ENCODE measurements around the gene PTGER1.
A peak's percentile ranks its signal among the peaks of the same experiment; 100 is the strongest.
"Not testable (repeated sequence)": the region's sequence is repeated elsewhere in the genome, so short reads cannot be mapped to it uniquely, and the experiment has no call there.

The PTGER1 gene

DNA sequence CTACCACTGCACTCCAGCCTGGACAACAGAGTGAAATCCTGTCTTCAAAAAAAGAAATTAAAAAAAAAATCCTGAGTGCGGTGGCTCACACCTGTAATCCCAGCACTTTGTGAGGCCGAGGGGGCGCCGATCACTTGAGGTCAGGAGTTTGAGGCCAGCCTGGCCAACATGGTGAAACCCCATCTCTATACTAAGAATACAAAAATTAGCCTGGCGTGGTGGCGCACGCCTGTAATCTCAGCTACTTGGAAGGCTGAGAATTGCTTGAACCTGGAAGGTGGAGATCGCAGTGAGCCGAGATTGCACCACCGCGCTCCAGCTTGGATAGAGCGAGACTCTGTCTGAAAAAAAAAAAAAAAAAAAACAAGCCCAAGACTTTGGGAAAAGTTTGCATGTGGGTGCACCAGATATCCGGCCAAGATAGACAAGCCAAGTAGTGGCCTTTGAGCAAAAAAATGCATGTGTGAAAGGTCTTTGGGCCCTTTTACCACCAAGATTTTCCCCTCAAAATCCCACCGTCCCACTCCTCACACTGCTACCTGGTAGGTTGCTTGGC lies 37.3 kb upstream of the PTGER1 start:
- Histone ChIP-seq H3K4me1 (peaks cover 0 to 35% (median 26%) of the 10 kb centered on the region in 4 donors), H3K9me3 (no peaks in the 10 kb centered on the region), H3K4me3 (no peak overlapping the region), H3K27ac (no peak overlapping the region), H3K36me3 (peaks cover 25 to 43% (median 38%) of the 10 kb centered on the region in 3 donors), H3K27me3 (no peaks in the 10 kb centered on the region)
- no peak for DNase-seq
- intact Hi-C loops (cut with DNase I; ENCODE audit: low total_unique reads) = no loop called here
- TF ChIP-seq, protein P1, sequence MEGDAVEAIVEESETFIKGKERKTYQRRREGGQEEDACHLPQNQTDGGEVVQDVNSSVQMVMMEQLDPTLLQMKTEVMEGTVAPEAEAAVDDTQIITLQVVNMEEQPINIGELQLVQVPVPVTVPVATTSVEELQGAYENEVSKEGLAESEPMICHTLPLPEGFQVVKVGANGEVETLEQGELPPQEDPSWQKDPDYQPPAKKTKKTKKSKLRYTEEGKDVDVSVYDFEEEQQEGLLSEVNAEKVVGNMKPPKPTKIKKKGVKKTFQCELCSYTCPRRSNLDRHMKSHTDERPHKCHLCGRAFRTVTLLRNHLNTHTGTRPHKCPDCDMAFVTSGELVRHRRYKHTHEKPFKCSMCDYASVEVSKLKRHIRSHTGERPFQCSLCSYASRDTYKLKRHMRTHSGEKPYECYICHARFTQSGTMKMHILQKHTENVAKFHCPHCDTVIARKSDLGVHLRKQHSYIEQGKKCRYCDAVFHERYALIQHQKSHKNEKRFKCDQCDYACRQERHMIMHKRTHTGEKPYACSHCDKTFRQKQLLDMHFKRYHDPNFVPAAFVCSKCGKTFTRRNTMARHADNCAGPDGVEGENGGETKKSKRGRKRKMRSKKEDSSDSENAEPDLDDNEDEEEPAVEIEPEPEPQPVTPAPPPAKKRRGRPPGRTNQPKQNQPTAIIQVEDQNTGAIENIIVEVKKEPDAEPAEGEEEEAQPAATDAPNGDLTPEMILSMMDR (IDR thresholded peaks at IDR 0.05) = no peak

DNA sequence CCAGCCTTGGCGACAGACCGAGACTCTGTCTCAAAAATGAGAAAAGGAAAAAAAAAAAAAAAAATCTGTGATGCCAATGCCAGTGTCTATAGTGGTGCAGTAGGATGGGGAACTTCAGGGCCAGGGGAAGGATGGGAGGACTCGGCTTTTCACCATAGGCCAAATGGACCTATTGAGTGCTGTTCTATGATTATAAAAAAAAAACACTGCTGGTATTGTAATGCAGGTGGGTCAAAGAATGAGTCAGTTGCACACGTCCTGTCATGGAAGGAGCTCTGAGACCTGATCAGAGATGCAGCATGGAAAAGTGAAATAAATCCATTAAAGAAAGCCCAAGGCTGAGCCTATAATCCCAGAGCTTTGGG lies 36.1 kb upstream of the PTGER1 start:
- TF ChIP-seq, protein P1 (IDR thresholded peaks at IDR 0.05) = no peak
- peaks cover 22 to 34% (median 32%) of the 10 kb centered on the region in 3 donors for H3K36me3 ChIP-seq
- H3K27ac ChIP-seq = peak overlapping the region in 1 of 2 donors; percentile 12
- DNase-seq = no peak
- intact Hi-C loops (cut with DNase I; ENCODE audit: low total_unique reads) = no loop called here
- no peaks in the 10 kb centered on the region for H3K9me3 ChIP-seq
- no peak overlapping the region for H3K4me3 ChIP-seq
- peaks cover 0 to 26% (median 17%) of the 10 kb centered on the region in 4 donors for H3K4me1 ChIP-seq
- H3K27me3 ChIP-seq = no peaks in the 10 kb centered on the region

DNA sequence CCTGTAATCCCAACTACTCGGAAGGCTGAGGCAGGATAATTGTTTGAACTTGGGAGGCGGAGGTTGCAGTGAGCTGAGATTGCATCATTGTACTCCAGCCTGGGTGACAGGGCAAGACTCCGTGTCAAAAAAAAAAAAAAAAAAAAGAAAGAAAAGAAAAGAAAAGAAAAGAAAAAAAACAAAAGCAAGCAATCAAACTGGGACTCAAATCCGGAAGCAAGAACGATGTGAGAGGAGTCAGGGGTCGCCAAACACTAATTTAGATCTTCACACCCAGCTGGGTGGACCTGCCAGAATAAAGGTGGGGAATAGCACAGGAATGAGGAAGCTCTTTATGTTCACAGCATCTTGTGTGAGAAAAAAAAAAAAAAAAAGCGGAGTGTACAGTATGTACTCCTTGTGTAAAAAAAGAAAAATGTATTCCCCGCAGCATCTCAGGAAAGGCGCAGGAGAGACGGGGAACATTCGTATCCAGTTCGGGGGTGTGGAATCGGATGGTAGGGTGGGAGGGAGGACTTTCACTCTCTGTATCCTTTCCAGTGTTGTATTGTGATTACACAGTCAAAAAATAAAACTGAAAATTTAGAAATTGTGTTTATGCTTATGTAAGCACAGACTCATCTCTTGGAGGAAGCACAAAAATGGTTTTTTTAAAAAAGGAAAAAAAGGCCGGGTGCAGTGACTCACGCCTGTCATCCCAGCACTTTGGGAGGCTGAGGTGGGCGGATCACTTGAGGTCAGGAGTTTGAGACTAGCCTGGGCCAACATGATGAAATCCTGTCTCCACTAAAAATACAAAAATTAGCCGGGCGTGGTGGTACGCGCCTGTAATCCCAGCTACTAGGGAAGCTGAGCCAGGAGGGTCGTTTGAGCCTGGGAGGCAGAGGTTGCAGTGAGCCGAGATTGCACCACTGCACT lies 35.4 kb upstream of the PTGER1 start:
- peaks cover 0 to 19% (median 11%) of the 10 kb centered on the region in 4 donors for H3K4me1 ChIP-seq
- peak; percentile 70 to 82 for DNase-seq
- no peaks in the 10 kb centered on the region for H3K9me3 ChIP-seq
- peaks cover 15 to 27% (median 25%) of the 10 kb centered on the region in 3 donors for H3K36me3 ChIP-seq
- H3K27me3 ChIP-seq = no peaks in the 10 kb centered on the region
- TF ChIP-seq, protein P1 (IDR thresholded peaks at IDR 0.05) = no peak
- intact Hi-C loops (cut with DNase I; ENCODE audit: low total_unique reads) = no loop called here
- H3K27ac ChIP-seq = no peak overlapping the region
- no peak overlapping the region for H3K4me3 ChIP-seq

DNA sequence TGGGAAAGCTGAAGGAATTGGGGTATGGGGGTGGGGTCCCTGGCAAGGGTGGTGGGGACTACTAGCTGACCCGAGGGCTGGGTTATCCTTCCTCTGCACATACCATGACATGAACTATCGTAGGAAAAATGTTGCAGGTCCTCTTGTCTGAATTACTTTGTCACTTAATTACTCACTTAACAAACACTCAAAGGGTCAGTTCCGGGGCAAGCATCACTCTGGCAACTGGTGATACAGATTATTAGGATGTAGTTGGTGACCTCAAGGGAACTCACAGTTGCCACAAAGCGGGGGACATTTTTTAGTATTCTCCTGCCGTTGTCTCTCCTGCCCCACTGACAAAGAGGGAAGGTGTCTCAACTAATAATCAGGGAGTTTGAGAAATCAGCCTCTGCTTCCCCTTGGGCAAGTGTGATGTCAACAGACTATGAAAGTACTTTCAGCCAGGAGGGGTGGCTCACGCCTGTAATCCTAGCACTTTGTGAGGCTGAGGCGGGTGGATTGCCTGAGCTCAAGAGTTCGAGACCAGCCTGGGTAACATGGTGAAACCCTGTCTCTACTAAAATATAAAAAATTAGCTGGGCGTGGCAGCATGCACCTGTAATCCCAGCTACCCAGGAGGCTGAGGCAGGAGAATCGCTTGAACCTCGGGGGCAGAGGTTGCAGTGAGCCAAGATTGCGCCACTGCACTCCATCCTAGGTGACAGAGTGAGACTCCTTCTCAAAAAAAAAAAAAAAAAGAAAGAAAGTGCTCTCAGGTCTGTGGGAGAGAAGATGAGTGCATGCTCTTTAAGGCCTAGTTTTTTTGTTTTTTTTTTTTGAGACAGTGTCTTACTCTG lies 32.8 kb upstream of the PTGER1 start:
- Histone ChIP-seq H3K36me3 (peaks cover 0 to 2% (median 0%) of the 10 kb centered on the region in 3 donors), H3K27me3 (no peaks in the 10 kb centered on the region), H3K9me3 (no peaks in the 10 kb centered on the region), H3K4me3 (no peak overlapping the region), H3K27ac (no peak overlapping the region), H3K4me1 (peaks cover 0 to 6% (median 0%) of the 10 kb centered on the region in 4 donors)
- TF ChIP-seq, protein P1 (IDR thresholded peaks at IDR 0.05) = no peak
- DNase-seq = no peak
- intact Hi-C loops (cut with DNase I; ENCODE audit: low total_unique reads) = no loop called here

DNA sequence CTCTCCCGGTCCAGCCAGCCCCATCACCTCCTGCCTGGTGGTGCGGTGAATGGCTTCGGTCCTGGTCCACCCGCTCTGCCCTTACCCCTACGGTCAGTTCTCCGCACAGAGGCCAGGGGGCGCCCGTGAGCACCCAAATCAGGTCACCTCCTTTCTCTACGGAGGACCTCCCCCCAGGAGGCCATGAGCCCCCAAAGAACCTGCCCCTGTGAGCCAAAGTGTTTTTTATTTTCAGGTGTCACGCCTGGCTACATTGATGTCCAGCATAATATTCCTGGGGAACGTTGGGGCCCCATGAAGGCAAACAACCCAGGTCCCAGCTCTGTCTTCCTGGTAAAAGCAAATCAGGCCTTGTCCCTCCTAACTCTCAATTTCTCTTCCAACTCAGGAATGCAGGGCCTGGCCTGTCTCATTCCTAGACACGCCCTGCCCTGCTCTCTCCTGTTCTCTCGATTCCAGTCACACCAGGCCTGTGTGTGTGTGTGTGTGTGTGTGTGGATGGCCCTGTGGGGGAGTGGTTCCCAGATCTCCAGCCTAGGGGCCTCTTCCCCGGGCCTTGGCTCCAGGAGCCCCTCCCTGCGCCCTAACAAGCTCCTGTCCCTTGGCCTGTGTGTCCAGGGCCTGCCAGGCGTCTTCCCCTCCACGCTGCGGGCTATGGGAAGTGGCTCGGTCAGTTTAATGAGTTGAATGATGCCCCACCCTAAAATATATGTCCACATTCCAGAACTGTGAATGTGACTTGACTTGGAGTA lies 30.5 kb upstream of the PTGER1 start:
- Histone ChIP-seq H3K36me3 (no peaks in the 10 kb centered on the region), H3K27ac (no peak overlapping the region), H3K4me1 (peaks cover 0 to under 1% (median 0%) of the 10 kb centered on the region in 4 donors), H3K4me3 (no peak overlapping the region), H3K9me3 (no peaks in the 10 kb centered on the region), H3K27me3 (no peaks in the 10 kb centered on the region)
- TF ChIP-seq, protein P1 (IDR thresholded peaks at IDR 0.05) = peak; percentile 27 to 29
- DNase-seq = no peak
- intact Hi-C loops (cut with DNase I; ENCODE audit: low total_unique reads) = no loop called here

DNA sequence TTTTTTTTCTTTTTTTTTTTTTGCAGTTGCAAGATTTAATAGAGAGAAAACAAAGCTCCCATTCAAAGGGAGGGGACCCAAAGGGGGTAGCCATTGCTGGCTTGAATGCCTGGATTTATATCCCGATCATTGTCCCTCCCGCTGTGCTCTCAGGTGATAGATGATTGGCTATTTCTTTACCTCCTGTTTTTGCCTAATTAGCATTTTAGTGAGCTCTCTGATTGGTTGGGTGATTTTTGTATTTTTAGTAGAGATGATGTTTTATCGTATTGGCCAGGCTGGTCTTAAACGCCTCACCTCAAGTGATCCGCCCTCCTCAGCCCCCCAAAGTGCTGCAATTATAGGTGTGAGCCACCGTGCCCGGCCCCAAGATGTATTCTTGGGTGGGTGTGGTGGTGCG lies 29.4 kb upstream of the PTGER1 start:
- H3K27me3 ChIP-seq; H3K4me3 ChIP-seq; H3K27ac ChIP-seq; H3K9me3 ChIP-seq; intact Hi-C loops (cut with DNase I; ENCODE audit: low total_unique reads); H3K36me3 ChIP-seq; H3K4me1 ChIP-seq; DNase-seq: not testable (repeated sequence)

All from tibial artery (tissue), 4 donors.